Measurements from ENCODE around the gene SLX4IP. TPM values are rescaled to one million over a fixed set of nuclear protein-coding genes. Genes with fewer than 3 reads are reported as not detected.

Gene SLX4IP
- polyA plus RNA-seq, 4 donors: 1.6 to 7.1 (median 2.5) TPM

GRCh38 chr20:10447028-10447427, 11.9 kb downstream of the SLX4IP start:
- peaks cover 0 to 3% (median 0%) of the 10 kb centered on the region in 3 donors for H3K36me3 ChIP-seq (ENCODE audit: control insufficient read depth in 3 of 3, insufficient read depth in 2 of 3, low read depth in 1 of 3, low read length in 3 of 3)
- H3K4me1 ChIP-seq (ENCODE audit: control insufficient read depth in 3 of 3, insufficient read depth in 2 of 3, low read depth in 1 of 3, low read length in 2 of 3): peaks cover 0 to 2% (median 0%) of the 10 kb centered on the region in 3 donors
- H3K9me3 ChIP-seq (ENCODE audit: control insufficient read depth in 2 of 2, insufficient read depth in 1 of 2, low read depth in 1 of 2, low read length in 1 of 2): no peaks in the 10 kb centered on the region
- H3K27me3 ChIP-seq (ENCODE audit: control insufficient read depth in 3 of 3, insufficient read depth in 3 of 3, low read length in 3 of 3): no peaks in the 10 kb centered on the region
- DNase-seq (peak; percentile 27 to 70), FAIRE-seq (peak; percentile 36)
- H3K4me3 ChIP-seq (ENCODE audit: low read depth in 1 of 3, low read length in 3 of 3): peak overlapping the region in 1 of 3 donors; percentile 7
- 1 to 19% (median 4%) methylated on average over 3 of the region's 3 CpGs for WGBS, 3 donors
- no peak overlapping the region for H3K27ac ChIP-seq (ENCODE audit: low read depth in 1 of 3, low read length in 2 of 3)

- Histone ChIP-seq H3K27me3 (ENCODE audit: control insufficient read depth in 3 of 3, insufficient read depth in 3 of 3, low read length in 3 of 3) (no peaks in the 10 kb centered on the region), H3K4me3 (ENCODE audit: low read depth in 1 of 3, low read length in 3 of 3) (no peak overlapping the region), H3K4me1 (ENCODE audit: control insufficient read depth in 3 of 3, insufficient read depth in 2 of 3, low read depth in 1 of 3, low read length in 2 of 3) (peaks cover 0 to 2% (median 0%) of the 10 kb centered on the region in 3 donors), H3K27ac (ENCODE audit: low read depth in 1 of 3, low read length in 2 of 3) (no peak overlapping the region), H3K36me3 (ENCODE audit: control insufficient read depth in 3 of 3, insufficient read depth in 2 of 3, low read depth in 1 of 3, low read length in 3 of 3) (peaks cover 0 to 3% (median 0%) of the 10 kb centered on the region in 3 donors), H3K9me3 (ENCODE audit: control insufficient read depth in 2 of 2, insufficient read depth in 1 of 2, low read depth in 1 of 2, low read length in 1 of 2) (no peaks in the 10 kb centered on the region)
- no peak for FAIRE-seq
- 89 to 96% (median 92%) methylated on average over 6 of the region's 6 CpGs for WGBS, 3 donors
- DNase-seq: no peak
Measured at GRCh38 chr20:10448270-10449156, 13.4 kb downstream of the SLX4IP start.

- H3K4me3 ChIP-seq (ENCODE audit: low read depth in 1 of 3, low read length in 3 of 3): no peak overlapping the region
Measured at GRCh38 chr20:10449270-10449669, 14.2 kb downstream of the SLX4IP start.

GRCh38 chr20:10453241-10453640, 18.1 kb downstream of the SLX4IP start:
- WGBS, 3 donors: 51 to 77% (median 74%) methylated on average over 5 of the region's 5 CpGs
- no peak overlapping the region for H3K4me3 ChIP-seq (ENCODE audit: low read depth in 1 of 3, low read length in 3 of 3)
- FAIRE-seq: no peak
- peaks cover 0 to 3% (median under 1%) of the 10 kb centered on the region in 3 donors for H3K36me3 ChIP-seq (ENCODE audit: control insufficient read depth in 3 of 3, insufficient read depth in 2 of 3, low read depth in 1 of 3, low read length in 3 of 3)
- peak overlapping the region in 1 of 3 donors; percentile 45 for H3K27ac ChIP-seq (ENCODE audit: low read depth in 1 of 3, low read length in 2 of 3)
- peaks cover 0 to 5% of the 10 kb centered on the region in 2 donors for H3K9me3 ChIP-seq (ENCODE audit: control insufficient read depth in 2 of 2, insufficient read depth in 1 of 2, low read depth in 1 of 2, low read length in 1 of 2)
- H3K27me3 ChIP-seq (ENCODE audit: control insufficient read depth in 3 of 3, insufficient read depth in 3 of 3, low read length in 3 of 3): no peaks in the 10 kb centered on the region
- DNase-seq: peak in 1 of 2 donors; percentile 10
- peaks cover 0 to 2% (median 0%) of the 10 kb centered on the region in 3 donors for H3K4me1 ChIP-seq (ENCODE audit: control insufficient read depth in 3 of 3, insufficient read depth in 2 of 3, low read depth in 1 of 3, low read length in 2 of 3)

More at GRCh38 chr20:10449270-10449669, 14.2 kb downstream of the SLX4IP start:
- WGBS, 3 donors: 46 to 75% (median 66%) methylated on average over 2 of the region's 2 CpGs
- Histone ChIP-seq H3K27ac (ENCODE audit: low read depth in 1 of 3, low read length in 2 of 3) (no peak overlapping the region), H3K27me3 (ENCODE audit: control insufficient read depth in 3 of 3, insufficient read depth in 3 of 3, low read length in 3 of 3) (no peaks in the 10 kb centered on the region), H3K4me1 (ENCODE audit: control insufficient read depth in 3 of 3, insufficient read depth in 2 of 3, low read depth in 1 of 3, low read length in 2 of 3) (peaks cover 0 to 2% (median 0%) of the 10 kb centered on the region in 3 donors), H3K9me3 (ENCODE audit: control insufficient read depth in 2 of 2, insufficient read depth in 1 of 2, low read depth in 1 of 2, low read length in 1 of 2) (no peaks in the 10 kb centered on the region), H3K36me3 (ENCODE audit: control insufficient read depth in 3 of 3, insufficient read depth in 2 of 3, low read depth in 1 of 3, low read length in 3 of 3) (peaks cover 0 to 3% (median 0%) of the 10 kb centered on the region in 3 donors)
- peak in 1 of 2 donors; percentile 62 for DNase-seq
- FAIRE-seq: no peak

GRCh38 chr20:10454151-10454750, 19.1 kb downstream of the SLX4IP start:
- no peaks in the 10 kb centered on the region for H3K27me3 ChIP-seq (ENCODE audit: control insufficient read depth in 3 of 3, insufficient read depth in 3 of 3, low read length in 3 of 3)
- peaks cover 0 to 5% of the 10 kb centered on the region in 2 donors for H3K9me3 ChIP-seq (ENCODE audit: control insufficient read depth in 2 of 2, insufficient read depth in 1 of 2, low read depth in 1 of 2, low read length in 1 of 2)
- peaks cover 0 to 2% (median 2%) of the 10 kb centered on the region in 3 donors for H3K36me3 ChIP-seq (ENCODE audit: control insufficient read depth in 3 of 3, insufficient read depth in 2 of 3, low read depth in 1 of 3, low read length in 3 of 3)
- DNase-seq: no peak
- no peak overlapping the region for H3K27ac ChIP-seq (ENCODE audit: low read depth in 1 of 3, low read length in 2 of 3)
- no peak for FAIRE-seq
- peaks cover 0 to under 1% (median 0%) of the 10 kb centered on the region in 3 donors for H3K4me1 ChIP-seq (ENCODE audit: control insufficient read depth in 3 of 3, insufficient read depth in 2 of 3, low read depth in 1 of 3, low read length in 2 of 3)
- H3K4me3 ChIP-seq (ENCODE audit: low read depth in 1 of 3, low read length in 3 of 3): no peak overlapping the region

- Histone ChIP-seq H3K36me3 (ENCODE audit: control insufficient read depth in 3 of 3, insufficient read depth in 2 of 3, low read depth in 1 of 3, low read length in 3 of 3) (peaks cover 0 to 4% (median 0%) of the 10 kb centered on the region in 3 donors), H3K27ac (ENCODE audit: low read depth in 1 of 3, low read length in 2 of 3) (no peak overlapping the region), H3K4me3 (ENCODE audit: low read depth in 1 of 3, low read length in 3 of 3) (no peak overlapping the region), H3K9me3 (ENCODE audit: control insufficient read depth in 2 of 2, insufficient read depth in 1 of 2, low read depth in 1 of 2, low read length in 1 of 2) (peaks cover 0 to 7% of the 10 kb centered on the region in 2 donors), H3K27me3 (ENCODE audit: control insufficient read depth in 3 of 3, insufficient read depth in 3 of 3, low read length in 3 of 3) (no peaks in the 10 kb centered on the region), H3K4me1 (ENCODE audit: control insufficient read depth in 3 of 3, insufficient read depth in 2 of 3, low read depth in 1 of 3, low read length in 2 of 3) (no peaks in the 10 kb centered on the region)
- FAIRE-seq (no peak), DNase-seq (no peak)
- 87 to 97% (median 88%) methylated on average over 2 of the region's 2 CpGs for WGBS, 3 donors
Measured at GRCh38 chr20:10461495-10461894, 26.4 kb downstream of the SLX4IP start.

GRCh38 chr20:10462516-10462915, 27.4 kb downstream of the SLX4IP start:
- H3K27ac ChIP-seq (ENCODE audit: low read depth in 1 of 3, low read length in 2 of 3): no peak overlapping the region
- H3K4me3 ChIP-seq (ENCODE audit: low read depth in 1 of 3, low read length in 3 of 3): no peak overlapping the region
- H3K4me1 ChIP-seq (ENCODE audit: control insufficient read depth in 3 of 3, insufficient read depth in 2 of 3, low read depth in 1 of 3, low read length in 2 of 3): no peaks in the 10 kb centered on the region
- FAIRE-seq (no peak), DNase-seq (no peak)
- peaks cover 0 to 4% (median 0%) of the 10 kb centered on the region in 3 donors for H3K36me3 ChIP-seq (ENCODE audit: control insufficient read depth in 3 of 3, insufficient read depth in 2 of 3, low read depth in 1 of 3, low read length in 3 of 3)
- peaks cover 0 to 7% of the 10 kb centered on the region in 2 donors for H3K9me3 ChIP-seq (ENCODE audit: control insufficient read depth in 2 of 2, insufficient read depth in 1 of 2, low read depth in 1 of 2, low read length in 1 of 2)
- H3K27me3 ChIP-seq (ENCODE audit: control insufficient read depth in 3 of 3, insufficient read depth in 3 of 3, low read length in 3 of 3): no peaks in the 10 kb centered on the region

- H3K9me3 ChIP-seq (ENCODE audit: control insufficient read depth in 2 of 2, insufficient read depth in 1 of 2, low read depth in 1 of 2, low read length in 1 of 2): peaks cover 0 to 4% of the 10 kb centered on the region in 2 donors
- no peaks in the 10 kb centered on the region for H3K4me1 ChIP-seq (ENCODE audit: control insufficient read depth in 3 of 3, insufficient read depth in 2 of 3, low read depth in 1 of 3, low read length in 2 of 3)
- H3K27me3 ChIP-seq (ENCODE audit: control insufficient read depth in 3 of 3, insufficient read depth in 3 of 3, low read length in 3 of 3): no peaks in the 10 kb centered on the region
- FAIRE-seq: no peak
- H3K36me3 ChIP-seq (ENCODE audit: control insufficient read depth in 3 of 3, insufficient read depth in 2 of 3, low read depth in 1 of 3, low read length in 3 of 3): peaks cover 0 to 2% (median 0%) of the 10 kb centered on the region in 3 donors
- H3K27ac ChIP-seq (ENCODE audit: low read depth in 1 of 3, low read length in 2 of 3): no peak overlapping the region
- WGBS, 3 donors: 92 to 99% (median 94%) methylated on average over 2 of the region's 2 CpGs
- no peak overlapping the region for H3K4me3 ChIP-seq (ENCODE audit: low read depth in 1 of 3, low read length in 3 of 3)
- no peak for DNase-seq
Measured at GRCh38 chr20:10463622-10464021, 28.5 kb downstream of the SLX4IP start.

Measured in small intestine (tissue), 7 donors.